Mucosa of stomach (tissue), 1 donor: ENCODE data around the gene RNF169.

Experiments
- H3K27me3 ChIP-seq: one replicate; pipeline ENCODE4 v1.7.0; 2013; ENCODE audit warnings: mild to moderate bottlenecking, low read length; ENCODE audit not compliant: control insufficient read depth, insufficient read depth
- H3K36me3 ChIP-seq: one replicate; pipeline ENCODE4 v1.7.0; 2013; ENCODE audit warnings: low read length; ENCODE audit not compliant: control insufficient read depth, insufficient read depth
- H3K4me1 ChIP-seq: one replicate; pipeline ENCODE4 v1.7.0; 2013; ENCODE audit warnings: mild to moderate bottlenecking, low read length; ENCODE audit not compliant: control insufficient read depth, insufficient read depth
- H3K4me3 ChIP-seq: one replicate; pipeline ENCODE4 v1.7.0; 2013; ENCODE audit warnings: low read length
- H3K9ac ChIP-seq: one replicate; pipeline ENCODE4 v1.7.0; 2013; ENCODE audit warnings: mild to moderate bottlenecking, low read length, moderate library complexity
- H3K9me3 ChIP-seq: one replicate; pipeline ENCODE4 v1.7.0; 2013; ENCODE audit warnings: mild to moderate bottlenecking, low read length, moderate library complexity; ENCODE audit not compliant: control insufficient read depth
- donor health status: Pancreatic carcinoma.

Gene RNF169

GRCh38 chr11:74870485-74870884, 121.8 kb downstream of the RNF169 start:
- peaks cover 30% of the 10 kb centered on the region for H3K9me3 ChIP-seq
- no peak overlapping the region for H3K4me3 ChIP-seq
- H3K27me3 ChIP-seq = no peaks in the 10 kb centered on the region
- no peaks in the 10 kb centered on the region for H3K4me1 ChIP-seq
- H3K9ac ChIP-seq = no peak overlapping the region
- peaks cover 14% of the 10 kb centered on the region for H3K36me3 ChIP-seq

- no peaks in the 10 kb centered on the region for H3K27me3 ChIP-seq
- no peak overlapping the region for H3K4me3 ChIP-seq
- H3K4me1 ChIP-seq = no peaks in the 10 kb centered on the region
- peaks cover 9% of the 10 kb centered on the region for H3K36me3 ChIP-seq
- no peak overlapping the region for H3K9ac ChIP-seq
- H3K9me3 ChIP-seq = peaks cover 30% of the 10 kb centered on the region
Measured at GRCh38 chr11:74871037-74871436, 122.4 kb downstream of the RNF169 start.

GRCh38 chr11:74877132-74877531, 128.5 kb downstream of the RNF169 start:
- Histone ChIP-seq H3K36me3 (peaks cover under 1% of the 10 kb centered on the region), H3K4me1 (no peaks in the 10 kb centered on the region), H3K9ac (no peak overlapping the region), H3K4me3 (no peak overlapping the region), H3K27me3 (no peaks in the 10 kb centered on the region), H3K9me3 (peaks cover 4% of the 10 kb centered on the region)
